CD14-positive monocyte (primary cell): ENCODE data around the gene ACACB. TPM values are rescaled to one million over a fixed set of nuclear protein-coding genes. Genes with fewer than 3 reads are reported as not detected.

Experiments
- DNase-seq, 3 donors: peaks; one replicate each; pipeline ENCODE4 v3.0.0-alpha.2; 2011 to 2022
- H2AFZ ChIP-seq: 2 replicates; pipeline ENCODE4 v1.6.0; 2012; ENCODE audit warnings: mild to moderate bottlenecking, low read depth, low read length, inconsistent platforms; ENCODE audit not compliant: insufficient read depth, poor library complexity, severe bottlenecking
- H3K27ac ChIP-seq, 2 donors: 1 replicate in 1 of 2; 2 replicates in 1 of 2; pipeline ENCODE4 v1.5.1; 2012 to 2013; ENCODE audit warnings: low read length in 2 of 2, control low read depth in 1 of 2, inconsistent platforms in 1 of 2, low read depth in 1 of 2, mild to moderate bottlenecking in 1 of 2
- H3K27me3 ChIP-seq, 2 donors: one replicate each; pipeline versions ENCODE4 v1.6.0 to v1.6.1; 2011 to 2013; ENCODE audit warnings: low read length in 2 of 2; ENCODE audit not compliant: control insufficient read depth in 2 of 2, insufficient read depth in 2 of 2
- H3K36me3 ChIP-seq, 2 donors: replicated peaks in 1 of 2; 1 replicate in 1 of 2; 2 replicates in 1 of 2; pipeline versions ENCODE4 v1.5.1 to v1.6.1; 2012 to 2013; ENCODE audit warnings: low read length in 2 of 2, control low read depth in 1 of 2, inconsistent platforms in 1 of 2, mild to moderate bottlenecking in 1 of 2; ENCODE audit not compliant: insufficient read depth in 2 of 2, control insufficient read depth in 1 of 2
- H3K4me1 ChIP-seq, 2 donors: 1 replicate in 1 of 2; 2 replicates in 1 of 2; pipeline versions ENCODE4 v1.5.1 to v1.6.1; 2012 to 2013; ENCODE audit warnings: low read length in 2 of 2, control low read depth in 1 of 2, inconsistent platforms in 1 of 2, mild to moderate bottlenecking in 1 of 2, moderate library complexity in 1 of 2; ENCODE audit not compliant: insufficient read depth in 2 of 2, control insufficient read depth in 1 of 2
- H3K4me2 ChIP-seq: replicated peaks from 2 replicates; pipeline ENCODE3; 2012; ENCODE audit warnings: low read length, moderate library complexity, mild to moderate bottlenecking; ENCODE audit not compliant: poor library complexity, severe bottlenecking; ENCODE audit errors: extremely low read depth
- H3K4me3 ChIP-seq, 3 experiments: fragments of 200-600 bp in 1 of 3; sonication (generic) in 1 of 3; replicated peaks in 1 of 3; 1 replicate in 2 of 3; 2 replicates in 1 of 3; pipeline ENCODE4 v1.5.1; 2011 to 2013; ENCODE audit warnings: low read length in 3 of 3, mild to moderate bottlenecking in 3 of 3, control low read depth in 2 of 3, low read depth in 2 of 3, inconsistent platforms in 1 of 3, moderate library complexity in 1 of 3
- H3K79me2 ChIP-seq: 2 replicates; pipeline ENCODE4 v1.6.0; 2012; ENCODE audit warnings: mild to moderate bottlenecking, control low read depth, inconsistent platforms, low read length, moderate library complexity; ENCODE audit not compliant: insufficient read depth
- H3K9ac ChIP-seq: 2 replicates; pipeline ENCODE4 v1.6.0; 2017; ENCODE audit warnings: low read length, mild to moderate bottlenecking; ENCODE audit not compliant: insufficient read depth, poor library complexity, severe bottlenecking
- H3K9me3 ChIP-seq, 2 donors: replicated peaks in 1 of 2; 1 replicate in 1 of 2; 2 replicates in 1 of 2; pipeline versions ENCODE4 v1.5.1 to v1.6.1; 2012 to 2013; ENCODE audit warnings: low read length in 2 of 2, control low read depth in 1 of 2; ENCODE audit not compliant: control insufficient read depth in 1 of 2, insufficient read depth in 1 of 2
- H4K20me1 ChIP-seq: 2 replicates; pipeline ENCODE4 v1.6.0; 2012; ENCODE audit warnings: mild to moderate bottlenecking, low read length, control low read depth, moderate library complexity; ENCODE audit not compliant: insufficient read depth
- H3K27ac Mint-ChIP-seq, 7 donors: one replicate each; pipeline ENCODE4 v1.8.0; 2020; ENCODE audit warnings: mild to moderate bottlenecking in 7 of 7, mixed read lengths in 7 of 7, moderate library complexity in 6 of 7, inconsistent platforms in 2 of 7
- H3K27me3 Mint-ChIP-seq, 3 donors: one replicate each; pipeline ENCODE4 v1.8.0; 2021 to 2022; ENCODE audit warnings: low read depth in 3 of 3, mild to moderate bottlenecking in 3 of 3, mixed read lengths in 3 of 3, moderate library complexity in 3 of 3, inconsistent platforms in 1 of 3
- H3K36me3 Mint-ChIP-seq, 2 donors: one replicate each; pipeline ENCODE4 v1.8.0; 2020; ENCODE audit warnings: mixed read lengths in 2 of 2, inconsistent platforms in 1 of 2, mild to moderate bottlenecking in 1 of 2
- H3K4me1 Mint-ChIP-seq: one replicate; pipeline ENCODE4 v1.8.0; 2020; ENCODE audit warnings: mild to moderate bottlenecking, mixed read lengths
- H3K4me3 Mint-ChIP-seq, 2 donors: one replicate each; pipeline ENCODE4 v1.8.0; 2020; ENCODE audit warnings: mild to moderate bottlenecking in 2 of 2, mixed read lengths in 2 of 2, moderate library complexity in 1 of 2
- H3K9me3 Mint-ChIP-seq, 7 donors: one replicate each; pipeline ENCODE4 v1.8.0; 2020 to 2022; ENCODE audit warnings: mixed read lengths in 7 of 7, mild to moderate bottlenecking in 6 of 7, moderate library complexity in 6 of 7, inconsistent platforms in 2 of 7
- WGBS: methylation state at CpG from one replicate; pipeline ENCODE4 v1.1.5; 2013; ENCODE audit warnings: missing lambda C conversion rate; ENCODE audit not compliant: insufficient coverage; 5-methylcytosine and 5-hydroxymethylcytosine counted together
- intact Hi-C, 2 donors: fragments of 100-400 bp; cut with micrococcal nuclease; formaldehyde crosslinking; loops; one replicate each; pipeline versions ENCODE4 v1.15.0 to v1.15.1; 2023
- polyA plus RNA-seq, 3 donors: library from polyadenylated mRNA; depleted of rRNA in 1 of 3; unstranded in 2 of 3; stranded (reverse) in 1 of 3; fragments of 300-500 nt in 2 of 3; fragments of >200 nt in 1 of 3; fragmentation: Illumina TruSeq in 2 of 3; gene quantifications; 1 replicate in 2 of 3; 2 replicates in 1 of 3; pipeline ENCODE4 v1.2.3, GENCODE V29; 2012 to 2021
- TF ChIP-seq, protein P1 (sequence below): fragments of 200-600 bp; IDR thresholded peaks from one replicate; pipeline ENCODE4 v1.8.0; 2022; ENCODE audit warnings: antibody characterized with exemption, mild to moderate bottlenecking

The ACACB gene
- polyA plus RNA-seq, 3 donors: 0.14 to 5.0 (median 1.9) TPM

GRCh38 chr12:109268896-109269295, 152.5 kb downstream of the ACACB start:
- H3K9me3 Mint-ChIP-seq: peaks cover 0 to 6% (median 5%) of the 10 kb centered on the region in 7 donors
- no peak for DNase-seq
- Histone ChIP-seq H3K4me1 (no peaks in the 10 kb centered on the region), H3K9ac (no peak overlapping the region), H3K4me2 (no peak overlapping the region), H3K36me3 (peaks cover 0 to 6% of the 10 kb centered on the region in 2 donors), H3K79me2 (no peaks in the 10 kb centered on the region), H2AFZ (no peak overlapping the region), H3K27ac (no peak overlapping the region), H3K27me3 (no peaks in the 10 kb centered on the region), H3K9me3 (no peaks in the 10 kb centered on the region), H4K20me1 (no peaks in the 10 kb centered on the region), H3K4me3 (no peak overlapping the region)
- H3K27ac Mint-ChIP-seq: peak overlapping the region in 1 of 7 donors; percentile 34
- TF ChIP-seq, protein P1, sequence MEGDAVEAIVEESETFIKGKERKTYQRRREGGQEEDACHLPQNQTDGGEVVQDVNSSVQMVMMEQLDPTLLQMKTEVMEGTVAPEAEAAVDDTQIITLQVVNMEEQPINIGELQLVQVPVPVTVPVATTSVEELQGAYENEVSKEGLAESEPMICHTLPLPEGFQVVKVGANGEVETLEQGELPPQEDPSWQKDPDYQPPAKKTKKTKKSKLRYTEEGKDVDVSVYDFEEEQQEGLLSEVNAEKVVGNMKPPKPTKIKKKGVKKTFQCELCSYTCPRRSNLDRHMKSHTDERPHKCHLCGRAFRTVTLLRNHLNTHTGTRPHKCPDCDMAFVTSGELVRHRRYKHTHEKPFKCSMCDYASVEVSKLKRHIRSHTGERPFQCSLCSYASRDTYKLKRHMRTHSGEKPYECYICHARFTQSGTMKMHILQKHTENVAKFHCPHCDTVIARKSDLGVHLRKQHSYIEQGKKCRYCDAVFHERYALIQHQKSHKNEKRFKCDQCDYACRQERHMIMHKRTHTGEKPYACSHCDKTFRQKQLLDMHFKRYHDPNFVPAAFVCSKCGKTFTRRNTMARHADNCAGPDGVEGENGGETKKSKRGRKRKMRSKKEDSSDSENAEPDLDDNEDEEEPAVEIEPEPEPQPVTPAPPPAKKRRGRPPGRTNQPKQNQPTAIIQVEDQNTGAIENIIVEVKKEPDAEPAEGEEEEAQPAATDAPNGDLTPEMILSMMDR: no peak
- 94% methylated on average over 3 of the region's 4 CpGs for WGBS
- peaks cover 3 to 18% of the 10 kb centered on the region in 2 donors for H3K36me3 Mint-ChIP-seq
- intact Hi-C loops: no loop called here
- peaks cover 0 to 9% (median 7%) of the 10 kb centered on the region in 3 donors for H3K27me3 Mint-ChIP-seq
- H3K4me3 Mint-ChIP-seq: no peak overlapping the region
- H3K4me1 Mint-ChIP-seq: no peaks in the 10 kb centered on the region

DNA sequence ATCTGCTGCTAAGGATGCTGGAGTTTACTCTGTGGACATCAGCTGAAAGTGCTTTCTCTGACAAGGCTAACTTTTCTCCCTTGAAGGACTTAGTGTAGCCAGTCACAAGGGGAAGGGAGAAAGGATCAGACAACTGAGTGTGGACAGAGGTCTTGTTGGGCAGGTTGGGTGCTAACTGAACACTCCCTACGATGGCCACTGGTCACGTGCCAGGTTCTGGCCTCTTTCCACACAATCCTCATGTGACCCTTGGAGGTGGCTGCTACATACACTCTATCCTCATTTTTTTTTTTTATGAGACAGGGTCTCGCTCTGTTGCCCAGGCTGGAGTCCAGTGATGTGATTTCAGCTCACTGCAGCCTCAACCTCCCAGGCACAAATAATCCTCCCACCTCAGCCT, 153.0 kb downstream of the ACACB start:
- Mint-ChIP-seq H3K4me3 (no peak overlapping the region), H3K27ac (no peak overlapping the region), H3K9me3 (peaks cover 0 to 6% (median 5%) of the 10 kb centered on the region in 7 donors), H3K4me1 (no peaks in the 10 kb centered on the region), H3K36me3 (peaks cover 3 to 18% of the 10 kb centered on the region in 2 donors), H3K27me3 (peaks cover 0 to 9% (median 7%) of the 10 kb centered on the region in 3 donors)
- TF ChIP-seq, protein P1: no peak
- Histone ChIP-seq H3K79me2 (no peaks in the 10 kb centered on the region), H3K4me1 (no peaks in the 10 kb centered on the region), H3K9me3 (no peaks in the 10 kb centered on the region), H3K36me3 (peaks cover 0 to 6% of the 10 kb centered on the region in 2 donors), H3K9ac (no peak overlapping the region), H3K4me2 (no peak overlapping the region), H4K20me1 (no peaks in the 10 kb centered on the region), H3K4me3 (no peak overlapping the region), H3K27ac (no peak overlapping the region), H3K27me3 (no peaks in the 10 kb centered on the region), H2AFZ (no peak overlapping the region)
- WGBS: no CpG with 5 or more reads among the region's 3 CpGs
- no peak for DNase-seq
- intact Hi-C loops: no loop called here
